ENCODE measurements around the gene CDKL4.
"Not testable (repeated sequence)": the region's sequence is repeated elsewhere in the genome, so short reads cannot be mapped to it uniquely, and the experiment has no call there.

Gene CDKL4

DNA sequence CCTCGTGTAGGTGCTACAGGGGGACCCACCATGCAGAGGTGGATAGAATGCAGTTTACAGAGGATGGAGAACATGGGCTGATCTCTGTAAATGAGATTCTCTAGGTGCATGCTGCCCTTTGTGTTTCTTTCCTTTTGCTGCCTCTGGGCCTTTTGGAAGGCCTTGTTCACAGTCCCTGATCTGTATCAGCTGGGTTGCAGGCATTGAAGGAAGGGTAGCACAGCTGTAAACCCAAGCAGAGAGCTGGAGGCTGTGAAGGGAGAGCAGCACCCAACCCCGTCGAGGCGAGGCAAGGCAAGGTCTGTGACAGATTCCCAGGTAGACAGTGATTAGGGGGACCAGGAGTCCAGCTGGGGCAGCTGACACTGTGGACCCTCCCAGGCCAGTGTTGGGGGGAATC, 66.8 kb downstream of the CDKL4 start:
- DNase-seq = no peak

DNA sequence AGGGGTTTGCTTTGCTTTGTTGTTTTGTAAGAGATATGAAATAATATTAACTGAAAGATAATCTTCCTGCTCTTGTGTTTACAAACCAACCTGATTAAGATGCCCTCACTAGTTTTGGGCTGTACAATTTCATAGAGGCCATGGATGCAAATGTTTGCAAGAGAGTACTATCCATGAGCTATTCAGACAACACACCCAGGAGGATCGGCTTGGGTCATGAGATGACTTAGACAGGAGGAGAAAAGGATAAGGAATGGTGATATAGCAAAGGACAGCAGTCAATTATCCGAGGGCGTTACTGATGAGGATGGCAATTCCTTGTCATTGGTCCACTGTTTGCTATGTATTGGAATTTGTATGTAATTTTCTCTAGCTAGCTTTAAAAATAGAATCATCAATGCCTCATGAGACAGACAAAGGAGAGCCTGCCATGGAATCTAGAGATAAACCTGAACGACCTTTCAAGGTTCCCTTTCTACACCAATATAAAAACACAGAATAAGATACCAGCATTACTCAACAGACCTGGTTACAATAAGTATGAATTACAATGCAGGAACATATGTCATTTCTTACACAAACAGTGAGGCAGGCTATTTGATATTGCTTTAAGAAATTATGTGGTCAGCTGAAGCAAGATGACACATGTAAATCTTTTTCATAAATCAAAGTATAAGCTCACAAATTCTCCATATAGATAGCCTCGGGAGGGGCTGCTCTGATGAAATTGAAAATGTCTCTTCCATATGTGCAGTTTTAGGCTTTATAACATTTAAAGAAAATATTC, 68.6 kb downstream of the CDKL4 start:
- DNase-seq = no peak

DNA sequence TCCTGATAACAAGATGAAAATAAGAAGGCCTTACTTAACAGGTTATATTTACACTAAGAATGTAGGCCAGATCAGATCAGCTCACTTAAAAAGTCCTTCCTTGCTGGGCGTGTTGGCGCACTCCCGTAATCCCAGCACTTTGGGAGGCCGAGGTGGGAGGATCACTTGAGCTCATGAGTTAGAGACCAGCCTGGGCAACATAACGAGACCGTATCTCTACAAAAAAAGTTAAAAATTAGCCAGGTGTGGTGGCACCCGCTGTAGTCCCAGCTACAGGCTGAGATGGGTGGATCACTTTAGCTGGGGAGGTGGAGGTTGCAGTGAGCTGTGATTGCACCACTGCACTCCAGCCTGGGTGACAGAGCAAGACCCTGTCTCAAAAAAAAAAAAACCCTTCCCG, 69.7 kb downstream of the CDKL4 start:
- no peak for DNase-seq

DNA sequence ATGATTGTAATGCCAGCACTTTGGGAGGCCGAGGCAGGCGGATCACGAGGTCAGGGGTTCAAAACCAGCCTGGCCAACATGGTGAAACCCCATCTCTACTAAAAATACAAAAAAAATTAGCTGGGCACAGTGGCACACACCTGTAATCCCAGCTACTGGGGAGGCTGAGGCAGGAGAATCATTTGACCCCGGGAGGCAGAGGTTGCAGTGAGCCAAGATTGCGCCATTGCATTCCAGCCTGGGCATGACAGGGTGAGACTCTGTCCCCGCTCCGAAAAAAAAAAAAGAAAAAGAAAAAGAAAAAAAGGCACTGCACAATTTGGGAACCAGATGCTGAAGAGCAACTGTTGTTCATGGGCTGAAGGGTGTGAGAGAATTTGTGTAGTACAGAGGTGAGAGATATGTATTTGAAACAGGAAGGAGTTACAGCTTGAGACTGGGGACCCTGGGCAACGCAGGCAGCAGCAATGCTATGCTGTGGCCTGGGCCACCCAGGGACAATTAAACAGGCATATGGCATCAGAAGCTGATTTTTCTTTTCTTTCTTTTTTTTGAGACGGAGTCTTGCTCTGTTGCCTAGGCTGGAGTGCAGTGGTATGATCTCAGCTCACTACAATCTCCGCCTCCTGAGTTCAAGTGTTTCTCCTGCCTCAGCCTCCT, 71.6 kb downstream of the CDKL4 start:
- DNase-seq = not testable (repeated sequence)

DNA sequence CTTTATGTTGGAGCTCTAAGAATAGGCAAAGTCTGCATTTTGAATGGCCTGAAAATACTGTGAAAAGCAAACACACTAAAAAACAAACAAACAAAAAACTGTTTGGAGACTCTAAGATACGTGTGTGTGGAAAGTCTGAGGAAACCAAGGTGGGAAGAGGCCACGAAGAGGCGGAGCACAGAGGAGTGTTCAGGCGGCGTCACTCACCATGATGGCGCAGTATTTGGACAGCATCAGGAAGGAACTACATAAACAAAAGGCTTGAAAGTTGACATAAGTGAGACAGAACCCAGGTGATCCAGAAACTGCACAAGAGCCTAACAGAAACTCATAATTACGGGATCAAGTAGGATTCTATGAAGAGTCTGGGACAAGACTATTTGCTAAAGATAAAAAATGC, 72.1 kb downstream of the CDKL4 start:
- DNase-seq = no peak

GRCh38 chr2:39164089-39164488, 79.7 kb downstream of the CDKL4 start:
- DNase-seq = no peak

DNA sequence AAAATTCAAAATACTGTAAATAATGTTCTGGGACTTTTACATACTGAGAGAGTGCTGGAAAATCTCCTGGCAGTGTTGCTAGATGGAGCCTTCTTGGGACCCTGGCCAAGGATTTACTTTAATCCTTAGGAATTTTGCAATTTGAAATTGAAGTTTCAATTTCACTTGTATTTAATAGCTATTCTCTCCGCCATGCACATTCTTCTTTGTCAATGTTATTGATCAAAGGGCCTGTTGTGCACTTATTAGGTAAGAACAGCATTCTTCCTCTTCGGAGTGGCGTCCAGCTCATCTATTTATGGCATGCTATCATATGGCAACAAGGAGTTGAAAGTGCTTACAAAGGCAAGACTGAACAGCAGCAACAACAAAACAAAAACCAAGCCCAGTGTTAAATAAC, 82.8 kb downstream of the CDKL4 start:
- no peak for DNase-seq

DNA sequence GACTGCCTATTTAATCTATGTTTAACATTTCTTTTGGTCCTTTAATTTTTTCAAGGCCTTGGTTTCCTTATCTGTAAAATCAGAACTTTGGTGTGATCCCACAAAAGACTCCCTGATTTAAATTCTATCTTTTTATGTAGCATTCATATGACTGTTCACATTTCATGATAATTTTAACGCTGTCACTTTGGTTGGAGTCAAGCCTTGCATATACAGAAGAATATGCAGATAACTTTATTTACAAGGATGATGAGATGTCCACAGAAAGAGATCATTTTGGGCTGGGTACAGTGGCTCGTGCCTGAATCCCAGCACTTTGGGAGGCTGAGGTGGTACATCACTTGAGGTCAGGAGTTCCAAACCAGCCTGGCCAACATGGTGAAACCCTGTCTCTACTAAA, 84.5 kb downstream of the CDKL4 start:
- no peak for DNase-seq

DNA sequence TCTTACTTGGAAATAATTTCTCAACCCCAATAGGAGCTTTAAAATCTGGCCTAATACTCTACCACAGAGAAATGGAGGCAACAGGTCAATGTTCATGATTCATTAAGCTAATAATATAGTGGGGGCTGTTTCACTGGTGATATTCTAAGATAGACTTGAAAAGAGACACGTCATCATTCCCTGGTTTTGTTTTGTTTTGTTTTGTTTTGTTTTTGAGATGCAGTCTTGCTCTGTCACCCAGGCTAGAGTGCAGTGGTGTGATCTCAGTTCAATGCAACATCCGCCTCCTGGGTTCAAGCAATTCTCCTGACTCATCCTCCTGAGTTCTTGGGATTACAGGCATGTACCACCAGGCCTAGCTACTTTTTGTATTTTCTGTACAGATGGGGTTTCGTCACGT, 85.4 kb downstream of the CDKL4 start:
- no peak for DNase-seq

- DNase-seq = no peak
These were observed 86.9 kb downstream of the CDKL4 start for GRCh38 chr2:39156846-39157245.

DNA sequence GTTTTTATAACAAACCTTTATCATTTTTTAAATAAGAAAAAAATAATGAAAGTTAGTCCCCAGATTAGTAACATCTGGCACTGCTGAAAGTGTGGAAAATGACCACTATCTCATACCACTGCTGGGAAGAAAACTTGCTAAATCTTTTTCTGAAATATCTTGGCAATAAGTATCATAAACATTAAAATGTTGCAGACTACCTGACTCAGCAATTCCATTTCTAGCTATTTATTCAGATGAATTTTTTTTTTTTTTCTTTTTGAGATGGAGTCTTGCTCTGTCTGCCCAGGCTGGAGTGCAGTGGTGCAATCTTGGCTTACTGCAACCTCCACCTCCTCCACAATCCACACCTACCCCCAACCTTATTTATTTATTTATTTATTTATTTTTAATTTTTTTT, 87.7 kb downstream of the CDKL4 start:
- no peak for DNase-seq

- DNase-seq = not testable (repeated sequence)
These were observed 88.2 kb downstream of the CDKL4 start for GRCh38 chr2:39155573-39155972.

DNA sequence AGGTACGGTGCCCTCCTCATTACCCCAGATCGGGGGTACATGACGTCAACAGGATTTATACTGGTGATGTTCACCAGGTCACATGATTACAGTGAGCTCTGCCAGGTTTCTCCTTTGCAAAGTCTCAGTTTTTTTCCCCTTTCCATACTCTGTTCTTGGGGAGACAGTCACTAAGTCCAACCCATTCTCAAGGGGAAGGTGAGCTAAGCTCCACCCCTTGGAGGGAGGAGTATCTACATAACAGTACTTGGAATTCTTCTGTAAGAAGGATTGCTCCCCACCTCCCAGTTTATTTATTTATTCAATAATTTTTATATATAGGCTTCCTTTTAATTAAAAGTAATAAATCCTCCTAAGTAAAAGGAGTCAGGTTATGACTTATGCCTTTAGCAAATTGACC, 88.8 kb downstream of the CDKL4 start:
- no peak for DNase-seq

GRCh38 chr2:39153312-39153711, 90.5 kb downstream of the CDKL4 start:
- DNase-seq = no peak

DNA sequence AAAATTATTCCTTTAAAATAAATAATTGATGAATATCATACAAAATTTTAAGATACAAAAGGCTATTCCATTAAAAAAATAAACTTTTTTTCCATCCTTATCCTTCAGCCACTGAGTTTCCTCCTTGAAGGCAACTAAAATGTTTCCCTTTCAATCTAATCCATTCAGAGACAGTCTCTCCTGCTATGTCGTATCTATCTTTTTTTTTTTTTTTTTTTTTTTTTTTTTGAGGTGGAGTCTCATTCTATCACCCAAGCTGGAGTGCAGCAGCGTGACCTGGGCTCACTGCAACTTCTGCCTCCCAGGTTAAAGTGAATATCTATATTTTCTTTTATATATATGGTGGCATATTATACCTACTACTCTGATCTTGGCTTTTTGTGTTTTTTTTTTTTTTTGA, 91.3 kb downstream of the CDKL4 start:
- no peak for DNase-seq

DNA sequence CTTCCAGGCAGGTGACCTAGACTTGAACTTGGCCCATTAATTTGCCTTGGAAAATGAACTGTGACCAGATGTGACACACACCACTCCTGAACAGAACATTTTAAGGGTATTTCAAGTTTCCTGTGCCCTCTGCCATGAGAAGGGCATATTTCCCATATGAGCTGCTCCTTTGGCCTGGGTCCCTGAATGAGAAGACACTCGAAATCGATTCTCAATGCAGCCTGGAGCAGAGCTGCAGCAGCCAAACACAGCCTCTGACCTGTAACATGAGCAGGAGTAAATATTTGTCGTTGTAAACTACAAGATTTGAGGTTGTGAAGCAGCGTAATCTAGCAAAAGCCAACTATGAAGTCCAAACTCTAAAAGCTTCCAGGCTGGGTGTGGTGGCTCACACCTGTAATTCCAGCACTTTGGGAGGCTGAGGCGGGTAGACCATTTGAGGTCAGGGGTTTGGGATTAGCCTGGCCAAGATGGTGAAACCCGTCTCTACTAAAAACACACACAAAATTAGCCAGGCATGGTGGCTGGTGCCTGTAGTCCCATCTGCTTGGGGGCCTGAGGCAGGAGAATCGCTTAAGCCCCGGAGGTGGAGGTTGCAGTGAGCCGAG, 92.8 kb downstream of the CDKL4 start:
- DNase-seq = no peak

DNA sequence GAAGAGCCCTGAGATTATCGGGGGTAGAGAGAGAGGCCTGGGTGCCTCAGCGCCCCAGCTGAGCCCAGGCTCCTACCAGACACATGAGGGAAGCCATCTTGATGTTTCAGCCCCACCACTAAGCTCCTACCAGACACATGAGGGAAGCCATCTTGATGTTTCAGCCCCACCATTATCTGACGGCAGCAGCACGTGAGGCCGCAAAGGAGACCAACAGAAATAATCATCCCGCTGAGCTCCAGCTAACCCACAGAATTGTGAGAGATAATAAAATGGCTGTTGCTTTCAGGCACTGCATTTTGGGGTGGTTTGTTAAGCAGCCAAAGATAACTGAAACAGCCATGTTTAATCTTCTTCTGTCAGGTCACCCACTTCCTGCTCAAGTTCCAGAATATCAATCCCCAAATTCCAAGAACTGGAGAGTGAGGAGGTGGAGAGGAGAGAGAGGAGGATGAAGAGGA, 93.6 kb downstream of the CDKL4 start:
- no peak for DNase-seq

GRCh38 chr2:39146630-39147029, 97.1 kb downstream of the CDKL4 start:
- no peak for DNase-seq

DNA sequence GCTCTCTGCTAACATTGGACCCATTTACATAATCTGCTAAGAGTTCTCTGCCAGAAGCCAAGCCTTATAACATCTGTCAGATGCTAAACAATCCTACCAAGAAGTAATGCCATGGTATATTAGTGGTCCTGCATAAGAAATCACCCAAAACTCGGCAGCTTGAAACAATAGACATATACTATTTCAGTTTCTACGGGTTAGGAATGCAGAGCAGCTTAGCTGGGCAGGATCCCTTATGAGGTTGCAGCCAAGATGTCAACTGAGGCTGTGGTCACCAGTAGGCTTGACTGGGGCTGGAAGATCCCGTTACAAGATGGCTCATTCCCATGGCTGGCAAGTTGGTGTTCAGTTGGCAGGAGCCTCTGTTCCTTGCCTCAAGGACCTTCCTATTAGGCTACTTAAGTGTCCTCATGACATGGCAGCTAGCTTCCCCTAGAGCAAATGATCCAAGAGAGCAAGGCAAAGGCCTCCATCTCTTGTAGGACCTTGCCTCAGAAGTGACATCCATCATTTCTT, 97.8 kb downstream of the CDKL4 start:
- no peak for DNase-seq

DNA sequence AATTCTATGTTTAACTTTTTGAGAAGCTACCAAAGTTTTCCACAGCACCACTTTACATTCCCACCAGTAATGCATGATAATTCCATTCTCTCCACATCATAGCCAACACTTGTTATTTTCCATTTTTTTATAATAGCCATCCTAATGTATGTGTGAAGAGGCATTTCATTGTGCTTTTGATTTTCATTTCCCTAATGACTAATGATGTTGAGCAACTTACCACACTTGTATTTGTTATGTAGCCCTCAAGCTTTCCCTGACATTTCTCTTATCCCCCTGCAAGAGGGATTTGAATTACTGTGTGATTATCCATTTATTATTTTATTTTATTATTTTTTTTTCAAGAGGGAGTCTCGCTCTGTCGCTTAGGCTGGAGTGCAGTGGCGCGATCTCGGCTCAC, 99.4 kb downstream of the CDKL4 start:
- DNase-seq = no peak

DNA sequence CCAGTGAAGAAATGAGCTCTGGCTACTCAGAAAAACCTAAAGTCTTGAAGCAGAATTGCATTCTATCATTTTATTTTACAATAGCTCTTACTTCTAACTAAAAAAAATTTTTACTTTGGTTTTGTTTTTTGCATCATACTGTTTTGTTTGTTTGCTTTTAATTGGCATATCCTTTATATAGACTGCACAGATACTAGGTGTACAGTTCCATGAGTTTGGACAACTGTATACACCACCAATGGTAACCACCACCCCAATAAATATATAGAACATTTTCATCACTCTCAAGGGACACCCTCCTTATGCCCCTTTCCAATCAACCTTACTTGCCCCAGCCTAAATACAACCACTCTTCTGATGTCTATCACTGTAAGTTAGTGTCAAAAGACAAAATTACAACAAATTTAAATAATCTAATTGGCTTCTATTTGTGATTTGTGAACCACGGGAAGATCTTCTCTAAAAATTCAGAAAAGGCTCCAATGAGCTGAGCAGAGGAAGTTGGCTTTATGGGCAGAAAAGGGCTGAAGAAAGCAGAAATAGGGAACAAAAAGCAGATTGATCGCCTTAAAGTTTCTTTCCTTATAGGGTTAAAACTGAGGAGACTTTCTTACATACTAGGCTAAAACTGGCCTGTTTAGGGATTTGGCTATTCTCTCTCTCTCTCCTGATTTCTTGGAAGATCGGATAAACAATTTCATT, 100.7 kb downstream of the CDKL4 start:
- no peak for DNase-seq

DNA sequence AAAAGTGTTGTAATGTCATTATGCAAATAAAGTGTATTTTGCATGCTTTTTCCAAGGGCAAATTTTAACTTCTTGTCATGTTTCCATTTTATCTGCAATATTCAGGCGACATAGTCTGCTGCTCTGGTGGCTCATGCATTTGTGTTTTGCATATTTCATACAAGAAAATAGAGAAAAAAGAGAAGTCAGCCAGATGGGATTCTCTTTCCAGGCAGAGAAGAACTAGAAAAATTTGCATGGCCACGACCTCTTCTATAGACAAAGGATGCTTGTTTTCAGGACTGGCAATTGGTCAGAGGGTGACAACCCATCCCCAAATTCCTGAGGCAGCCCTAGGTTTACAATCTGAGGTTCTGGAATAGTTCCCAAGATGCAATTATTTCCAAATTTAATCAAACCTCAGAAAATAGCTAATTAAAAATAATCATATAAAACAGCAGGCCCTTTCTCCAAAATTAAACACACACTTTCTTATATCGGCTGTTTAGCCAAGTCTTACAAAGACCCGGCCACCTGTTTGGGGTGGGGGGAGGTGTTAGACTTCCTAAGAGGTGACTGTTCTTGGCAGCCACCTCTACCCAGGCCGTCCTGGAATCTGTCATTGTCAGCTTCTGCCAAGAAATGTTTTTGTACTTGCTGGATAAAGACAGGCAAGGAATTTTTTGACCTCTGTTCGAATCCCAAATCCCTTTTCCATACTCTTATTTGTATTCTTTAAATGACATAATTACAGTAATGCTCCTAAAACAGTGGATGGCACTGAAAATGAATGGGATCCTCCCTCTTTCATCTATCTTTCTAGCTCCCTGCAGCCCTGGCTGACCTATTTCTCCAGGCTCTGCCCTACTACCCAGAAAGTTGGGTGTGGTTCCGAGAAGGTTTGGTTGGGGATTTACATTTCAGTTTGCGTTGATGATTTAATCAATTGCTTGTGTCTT, 102.2 kb downstream of the CDKL4 start:
- no peak for DNase-seq
